COR-L47 (cell line): Measurements from ENCODE around the gene TRIM60.
"Not testable (repeated sequence)": the region's sequence is repeated elsewhere in the genome, so short reads cannot be mapped to it uniquely, and the experiment has no call there.

Experiments used
- DNase-seq: peaks from one replicate; lab custom pipeline; 2025; lab: John Stamatoyannopoulos, UW

The TRIM60 gene

GRCh38 chr4:165031436-165032211 lies at the start of gene TRIM60:
Gene TRIM60, plus strand, starts transcription at chr4:165031999. Its CDS starts 8,074 bp downstream, at chr4:165040073.
- DNase-seq: no peak

GRCh38 chr4:164989471-164989870 lies 42.3 kb upstream of the TRIM60 start:
- DNase-seq: no peak

- not testable (repeated sequence) for DNase-seq
Observed at GRCh38 chr4:164990786-164991185, 41.0 kb upstream of the TRIM60 start.

GRCh38 chr4:164996123-164996522 lies 35.7 kb upstream of the TRIM60 start:
- DNase-seq: not testable (repeated sequence)

GRCh38 chr4:164997324-164997723 lies 34.5 kb upstream of the TRIM60 start:
- DNase-seq: peak; percentile 57

GRCh38 chr4:164997941-164998340 lies 33.9 kb upstream of the TRIM60 start:
- peak; percentile 53 for DNase-seq

GRCh38 chr4:164998526-164999080 lies 33.2 kb upstream of the TRIM60 start:
- DNase-seq: not testable (repeated sequence)

GRCh38 chr4:165001957-165002356 lies 29.8 kb upstream of the TRIM60 start:
- not testable (repeated sequence) for DNase-seq

- no peak for DNase-seq
Observed at GRCh38 chr4:165005352-165005925, 26.4 kb upstream of the TRIM60 start.

- DNase-seq: no peak
Observed at GRCh38 chr4:165006456-165006855, 25.3 kb upstream of the TRIM60 start.

GRCh38 chr4:165006886-165007285 lies 24.9 kb upstream of the TRIM60 start:
- DNase-seq: no peak

GRCh38 chr4:165009493-165010227 lies 22.1 kb upstream of the TRIM60 start:
- DNase-seq: no peak

- no peak for DNase-seq
Observed at GRCh38 chr4:165010487-165010886, 21.3 kb upstream of the TRIM60 start.

- DNase-seq: no peak
Observed at GRCh38 chr4:165010991-165011390, 20.8 kb upstream of the TRIM60 start.

GRCh38 chr4:165011403-165011802 lies 20.4 kb upstream of the TRIM60 start:
- DNase-seq: no peak

- no peak for DNase-seq
Observed at GRCh38 chr4:165013691-165014090, 18.1 kb upstream of the TRIM60 start.

- DNase-seq: no peak
Observed at GRCh38 chr4:165016971-165017370, 14.8 kb upstream of the TRIM60 start.

- not testable (repeated sequence) for DNase-seq
Observed at GRCh38 chr4:165019995-165020394, 11.8 kb upstream of the TRIM60 start.

- DNase-seq: not testable (repeated sequence)
Observed at GRCh38 chr4:165025782-165026181, 6.0 kb upstream of the TRIM60 start.

- DNase-seq: no peak
Observed at GRCh38 chr4:165027762-165028402, 3.9 kb upstream of the TRIM60 start.

- DNase-seq: no peak
Observed at GRCh38 chr4:165048170-165048569, 16.4 kb downstream of the TRIM60 start.

- DNase-seq: no peak
Observed at GRCh38 chr4:165052627-165053026, 20.8 kb downstream of the TRIM60 start.
